Panc1 (cell line): ENCODE results near the gene THADA. TPM values are rescaled to one million over a fixed set of nuclear protein-coding genes. Genes with fewer than 3 reads are reported as not detected.

Source experiments
- ATAC-seq: fragments of 200-7000 bp; cut with Tn5 transposase; 2 replicates; pipeline ENCODE4 v1.9.1; 2020; ENCODE audit warnings: mild to moderate bottlenecking, moderate library complexity
- BruUV-seq: library from RNA; stranded (reverse); fragments of 400-500 nt; replicated peaks from 2 replicates; lab custom pipeline; 2021; lab: Mats Ljungman, UMichigan
- CTCF ChIA-PET: fragments of 300-600 bp; sonication (Branson Sonifier 250); formaldehyde crosslinking; loops from one replicate; lab custom pipeline; 2022; ENCODE audit warnings: antibody characterized with exemption; lab: Charles Lee
- POLR2A ChIA-PET: fragments of 300-600 bp; sonication (Branson Sonifier 250); formaldehyde crosslinking; loops from one replicate; lab custom pipeline; 2022; ENCODE audit warnings: antibody characterized with exemption; lab: Charles Lee
- DNase-seq: peaks from one replicate; pipeline ENCODE4 v3.0.0-alpha.2; 2010; ENCODE audit warnings: low read depth, low spot score
- H3K27ac ChIP-seq: 2 replicates; pipeline ENCODE4 v1.5.1; 2011; ENCODE audit warnings: mild to moderate bottlenecking, low read length, inconsistent platforms
- H3K27me3 ChIP-seq: fragments of 200-500 bp; sonication (Bioruptor generic); 2 replicates; pipeline ENCODE4 v1.6.0; 2014; ENCODE audit warnings: low read length, inconsistent platforms; ENCODE audit not compliant: control insufficient read depth, insufficient read depth
- H3K36me3 ChIP-seq: fragments of 200-500 bp; sonication (Bioruptor generic); 2 replicates; pipeline ENCODE4 v1.5.1; 2014; ENCODE audit warnings: inconsistent platforms, mild to moderate bottlenecking, low read length, moderate library complexity; ENCODE audit not compliant: control insufficient read depth, insufficient read depth
- H3K4me1 ChIP-seq: 2 replicates; pipeline ENCODE4 v1.5.1; 2011; ENCODE audit warnings: inconsistent platforms, mild to moderate bottlenecking, low read length, moderate library complexity; ENCODE audit not compliant: control insufficient read depth, insufficient read depth
- H3K4me3 ChIP-seq, 2 experiments: 2 replicates each; pipeline ENCODE4 v1.5.1; 2011 to 2012; ENCODE audit warnings: low read depth in 2 of 2, low read length in 2 of 2, mild to moderate bottlenecking in 2 of 2, inconsistent platforms in 1 of 2, moderate library complexity in 1 of 2
- H3K9me3 ChIP-seq: fragments of 200-500 bp; sonication (Bioruptor generic); 2 replicates; pipeline ENCODE4 v1.5.1; 2014; ENCODE audit warnings: low read depth, mild to moderate bottlenecking, inconsistent platforms, low read length, moderate library complexity; ENCODE audit not compliant: control insufficient read depth, insufficient read depth
- CTCF ChIP-seq: fragments of 450-650 bp; IDR thresholded peaks from 2 replicates; pipeline ENCODE4 v1.5.1; 2017; ENCODE audit warnings: mild to moderate bottlenecking
- POLR2AphosphoS5 ChIP-seq: IDR thresholded peaks from 2 replicates; pipeline ENCODE4 v1.6.1; 2012; ENCODE audit warnings: mild to moderate bottlenecking, low read depth, low read length, moderate library complexity
- REST ChIP-seq, 2 experiments: IDR thresholded peaks; 2 replicates each; pipeline ENCODE4 v1.6.1; 2011 to 2012; ENCODE audit warnings: low read depth in 2 of 2, control low read depth in 1 of 2, low read length in 1 of 2, mild to moderate bottlenecking in 1 of 2, moderate library complexity in 1 of 2; ENCODE audit not compliant: insufficient read depth in 1 of 2
- SIN3A ChIP-seq: IDR thresholded peaks from 2 replicates; pipeline ENCODE4 v1.6.1; 2012; ENCODE audit warnings: low read depth, mild to moderate bottlenecking, low read length, moderate library complexity, borderline replicate concordance; ENCODE audit not compliant: insufficient read depth
- TCF7L2 ChIP-seq: IDR thresholded peaks from 2 replicates; pipeline ENCODE4 v1.6.1; 2011; ENCODE audit warnings: mild to moderate bottlenecking, low read depth, low read length, inconsistent platforms
- in situ Hi-C: cut with HindIII; loops from 2 replicates; pipeline ENCODE4 v1.10.0; 2016; ENCODE audit warnings: low sequenced_read_pairs, low pct_unique_long_range_greater_than_20kb
- intact Hi-C: fragments of 100-400 bp; cut with micrococcal nuclease; formaldehyde crosslinking; loops from one replicate; pipeline ENCODE4 v1.10.0; 2022; ENCODE audit not compliant: unreplicated experiment
- total RNA-seq: library from RNA; stranded (reverse); gene quantifications from one replicate; pipeline ENCODE4 v1.2.1, GENCODE V29; 2021; ENCODE audit not compliant: unreplicated experiment

The THADA gene
- total RNA-seq, 1 experiment from 2014 or later, result 37.2 TPM

- ATAC-seq (no peak), DNase-seq (no peak)
- Histone ChIP-seq H3K27ac (no peak overlapping the region; the same call in 1 of the 2 replicates), H3K36me3 (no peaks in the 10 kb centered on the region), H3K4me3 (no peak overlapping the region), H3K27me3 (no peaks in the 10 kb centered on the region), H3K9me3 (no peaks in the 10 kb centered on the region), H3K4me1 (peaks cover 23% of the 10 kb centered on the region)
- ChIA-PET CTCF (no interaction called here), POLR2A (no interaction called here)
- intact Hi-C loops, result no loop called here
- BruUV-seq, result no TSS peak
- TF ChIP-seq POLR2AphosphoS5 (no peak), REST (IDR thresholded peaks at IDR 0.05; ENCODE audit: insufficient read depth in 1 of 2, low read depth in 2 of 2, low read length in 1 of 2) (no peak), TCF7L2 (no peak), SIN3A (no peak), CTCF (no peak)
- in situ Hi-C loops, result no loop called here
Observed at GRCh38 chr2:43311276-43311675, 284.6 kb downstream of the THADA start.

- Histone ChIP-seq H3K36me3 (no peaks in the 10 kb centered on the region), H3K4me1 (peaks cover 28% of the 10 kb centered on the region), H3K27me3 (no peaks in the 10 kb centered on the region), H3K9me3 (no peaks in the 10 kb centered on the region), H3K27ac (no peak overlapping the region), H3K4me3 (no peak overlapping the region)
- no peak for TF ChIP-seq CTCF
- TF ChIP-seq TCF7L2, result no peak
- TF ChIP-seq REST (IDR thresholded peaks at IDR 0.05; ENCODE audit: insufficient read depth in 1 of 2, low read depth in 2 of 2, low read length in 1 of 2), result no peak
- no peak for TF ChIP-seq POLR2AphosphoS5
- TF ChIP-seq SIN3A, result no peak
- ChIA-PET POLR2A (interaction anchor here (0.6 kb wide), 1 partner anchor 21 kb away, joined by 3 read pairs; no protein-coding TSS in a partner anchor), CTCF (no interaction called here)
- intact Hi-C loops (no loop called here), in situ Hi-C loops (no loop called here)
- BruUV-seq, result no TSS peak
- DNase-seq (no peak), ATAC-seq (no peak)
Observed at GRCh38 chr2:43309935-43310334, 285.9 kb downstream of the THADA start.
